WTC11 (cell line): ENCODE data around the gene VWA8.

Experiments
- CBFB ChIP-seq: sonication (generic); formaldehyde crosslinking; IDR thresholded peaks from 2 replicates; pipeline ENCODE4 v1.8.1; 2022; ENCODE audit warnings: mild to moderate bottlenecking, low read depth, missing genetic modification reagents
- CTCF ChIP-seq: fragments of 200-600 bp; IDR thresholded peaks from 2 replicates; pipeline ENCODE4 v1.8.0; 2022; ENCODE audit warnings: antibody characterized with exemption
- E2F4 ChIP-seq: sonication (generic); formaldehyde crosslinking; IDR thresholded peaks from 2 replicates; pipeline ENCODE4 v1.8.1; 2022; ENCODE audit warnings: low read depth, mild to moderate bottlenecking, moderate library complexity, missing genetic modification reagents, borderline replicate concordance
- FOXJ3 ChIP-seq: sonication (generic); formaldehyde crosslinking; IDR thresholded peaks from 2 replicates; pipeline ENCODE4 v1.9.0; 2021; ENCODE audit warnings: missing genetic modification reagents, mild to moderate bottlenecking, borderline replicate concordance
- MAX ChIP-seq: sonication (generic); formaldehyde crosslinking; IDR thresholded peaks from 2 replicates; pipeline ENCODE4 v1.8.0; 2022; ENCODE audit warnings: mild to moderate bottlenecking, missing genetic modification reagents
- NFYB ChIP-seq: sonication (generic); formaldehyde crosslinking; conservative IDR thresholded peaks from 2 replicates; pipeline ENCODE4 v1.8.0; 2022; ENCODE audit warnings: low read depth, missing genetic modification reagents
- NR3C1 ChIP-seq: sonication (generic); formaldehyde crosslinking; conservative IDR thresholded peaks from 2 replicates; pipeline ENCODE4 v1.8.1; 2023; ENCODE audit warnings: low read depth, mild to moderate bottlenecking, missing genetic modification reagents
- RELA ChIP-seq: sonication (generic); formaldehyde crosslinking; IDR thresholded peaks from 2 replicates; pipeline ENCODE4 v1.8.1; 2022; ENCODE audit warnings: missing genetic modification reagents, mild to moderate bottlenecking, borderline replicate concordance
- SMAD3 ChIP-seq: sonication (generic); formaldehyde crosslinking; IDR thresholded peaks from 2 replicates; pipeline ENCODE4 v1.8.0; 2022; ENCODE audit warnings: missing genetic modification reagents, mild to moderate bottlenecking, borderline replicate concordance
- USF1 ChIP-seq: sonication (generic); formaldehyde crosslinking; IDR thresholded peaks from 2 replicates; pipeline ENCODE4 v1.8.0; 2022; ENCODE audit warnings: mild to moderate bottlenecking, missing genetic modification reagents
- ZBTB21 ChIP-seq: sonication (generic); formaldehyde crosslinking; IDR thresholded peaks from 2 replicates; pipeline ENCODE4 v1.8.1; 2023; ENCODE audit warnings: mild to moderate bottlenecking, missing genetic modification reagents, borderline replicate concordance
- ZNF138 ChIP-seq: sonication (generic); formaldehyde crosslinking; conservative IDR thresholded peaks from 2 replicates; pipeline ENCODE4 v1.8.1; 2022; ENCODE audit warnings: mild to moderate bottlenecking, moderate library complexity, missing genetic modification reagents
- ZNF423 ChIP-seq: fragments of 250-450 bp; sonication (Bioruptor Pico); IDR thresholded peaks from 2 replicates; pipeline ENCODE4 v2.1.2; 2022; ENCODE audit warnings: mild to moderate bottlenecking, moderate library complexity

- TF ChIP-seq ZNF138 (CRISPR knock-in tag) (no peak), CTCF (no peak), ZNF423 (CRISPR knock-in tag) (no peak), NR3C1 (no peak), FOXJ3 (CRISPR knock-in tag) (no peak), SMAD3 (CRISPR knock-in tag) (no peak), RELA (CRISPR knock-in tag) (no peak), E2F4 (no peak), NFYB (no peak), MAX (CRISPR knock-in tag) (no peak), CBFB (CRISPR knock-in tag) (no peak), USF1 (no peak), ZBTB21 (no peak)
Measured at GRCh38 chr13:41622432-41623429, 338.2 kb downstream of the VWA8 start.
